BJ (cell line): ENCODE results near the gene SPTB. TPM values are rescaled to one million over a fixed set of nuclear protein-coding genes. Genes with fewer than 3 reads are reported as not detected.
"Not testable (repeated sequence)": the region's sequence is repeated elsewhere in the genome, so short reads cannot be mapped to it uniquely, and the experiment has no call there.

Source experiments
- CTCF ChIA-PET: fragments of 350-600 bp; formaldehyde crosslinking; extraction: SDS; loops from one replicate; lab custom pipeline; 2021; ENCODE audit warnings: antibody characterized with exemption, inconsistent platforms; lab: Yijun Ruan, JAX
- POLR2A ChIA-PET: fragments of 300-600 bp; sonication (Branson Sonifier 250); formaldehyde crosslinking; extraction: SDS; loops from one replicate; lab custom pipeline; 2021; ENCODE audit warnings: antibody characterized with exemption; lab: Charles Lee
- DNase-seq: peaks from one replicate; pipeline ENCODE4 v3.0.0-alpha.2; 2011; ENCODE audit warnings: low read depth
- H3K27me3 ChIP-seq: 2 replicates; pipeline ENCODE4 v1.6.0; 2011; ENCODE audit warnings: low read length; ENCODE audit not compliant: control insufficient read depth, insufficient read depth
- H3K36me3 ChIP-seq: 2 replicates; pipeline ENCODE4 v1.5.1; 2011; ENCODE audit warnings: low read length; ENCODE audit not compliant: control insufficient read depth, insufficient read depth
- H3K4me3 ChIP-seq: 2 replicates; pipeline ENCODE4 v1.5.1; 2011; ENCODE audit warnings: low read depth, mild to moderate bottlenecking, control low read depth, low read length
- CTCF ChIP-seq: IDR thresholded peaks from 2 replicates; pipeline ENCODE4 v1.5.1; 2011; ENCODE audit warnings: low read depth, mild to moderate bottlenecking, control low read depth, inconsistent platforms, low read length, moderate library complexity; ENCODE audit not compliant: insufficient read depth
- polyA plus RNA-seq: library from polyadenylated mRNA; depleted of rRNA; stranded (reverse); fragments of >200 nt; gene quantifications from 2 replicates; pipeline ENCODE4 v1.2.3, GENCODE V29; 2011

Gene SPTB
- polyA plus RNA-seq, 1 experiment, result 0.02 TPM

- no peaks in the 10 kb centered on the region for H3K36me3 ChIP-seq
- no peak for TF ChIP-seq CTCF
- no peaks in the 10 kb centered on the region for H3K27me3 ChIP-seq
- H3K4me3 ChIP-seq, result no peak overlapping the region
- peak; percentile 74 for DNase-seq
- ChIA-PET CTCF (interaction anchor here (1.0 to 1.6 kb wide), 5 partner anchors 10 to 86 kb away, joined by 3 to 5 read pairs (median 4); no protein-coding TSS in a partner anchor), POLR2A (no interaction called here)
These were observed 73.4 kb downstream of the SPTB start for GRCh38 chr14:64806202-64806861.

- CTCF ChIA-PET, result interaction anchor here (1.0 to 1.6 kb wide), 4 partner anchors 9 to 86 kb away, joined by 3 to 5 read pairs (median 4); no protein-coding TSS in a partner anchor
- H3K27me3 ChIP-seq, DNase-seq, H3K4me3 ChIP-seq, POLR2A ChIA-PET, H3K36me3 ChIP-seq: not testable (repeated sequence)
These were observed 74.1 kb downstream of the SPTB start for GRCh38 chr14:64805646-64806045.

- Histone ChIP-seq H3K27me3 (no peaks in the 10 kb centered on the region), H3K4me3 (no peak overlapping the region), H3K36me3 (no peaks in the 10 kb centered on the region)
- ChIA-PET CTCF (interaction anchor here (1.1 to 5.7 kb wide), 3 partner anchors 9 to 87 kb away, joined by 3 to 73 read pairs (median 4); no protein-coding TSS in a partner anchor), POLR2A (no interaction called here)
- TF ChIP-seq CTCF, result no peak
- no peak for DNase-seq
These were observed 74.9 kb downstream of the SPTB start for GRCh38 chr14:64804754-64805260.

GRCh38 chr14:64801800-64802199, 77.9 kb downstream of the SPTB start:
- TF ChIP-seq CTCF, result peak; percentile 49
- ChIA-PET CTCF (interaction anchor here (1.1 to 5.7 kb wide), 9 partner anchors 13 to 135 kb away, joined by 3 to 73 read pairs (median 5); no protein-coding TSS in a partner anchor), POLR2A (no interaction called here)
- H3K36me3 ChIP-seq, result no peaks in the 10 kb centered on the region
- no peak for DNase-seq
- no peaks in the 10 kb centered on the region for H3K27me3 ChIP-seq
- H3K4me3 ChIP-seq, result no peak overlapping the region

GRCh38 chr14:64801046-64801445, 78.7 kb downstream of the SPTB start:
- POLR2A ChIA-PET, result interaction anchor here (0.5 kb wide), 1 partner anchor 8 kb away, joined by 5 read pairs; no protein-coding TSS in a partner anchor
- no peaks in the 10 kb centered on the region for H3K27me3 ChIP-seq
- TF ChIP-seq CTCF, result no peak
- H3K4me3 ChIP-seq, result no peak overlapping the region
- CTCF ChIA-PET, result interaction anchor here (0.9 to 5.7 kb wide), 11 partner anchors 12 to 184 kb away, joined by 3 to 73 read pairs (median 7); no protein-coding TSS in a partner anchor
- no peaks in the 10 kb centered on the region for H3K36me3 ChIP-seq
- DNase-seq, result no peak
